Measurements from ENCODE around the gene OLR1.
"Not testable (repeated sequence)": the region's sequence is repeated elsewhere in the genome, so short reads cannot be mapped to it uniquely, and the experiment has no call there.

Gene OLR1

GRCh38 chr12:10171973-10172728, at the start of gene OLR1:
Gene OLR1 (minus strand): TSS chr12:10172132. CDS start chr12:10172077, 55 bp downstream.
- no peak for DNase-seq

- DNase-seq, result no peak
Measured at GRCh38 chr12:10220398-10221077, 48.6 kb upstream of the OLR1 start.

DNA sequence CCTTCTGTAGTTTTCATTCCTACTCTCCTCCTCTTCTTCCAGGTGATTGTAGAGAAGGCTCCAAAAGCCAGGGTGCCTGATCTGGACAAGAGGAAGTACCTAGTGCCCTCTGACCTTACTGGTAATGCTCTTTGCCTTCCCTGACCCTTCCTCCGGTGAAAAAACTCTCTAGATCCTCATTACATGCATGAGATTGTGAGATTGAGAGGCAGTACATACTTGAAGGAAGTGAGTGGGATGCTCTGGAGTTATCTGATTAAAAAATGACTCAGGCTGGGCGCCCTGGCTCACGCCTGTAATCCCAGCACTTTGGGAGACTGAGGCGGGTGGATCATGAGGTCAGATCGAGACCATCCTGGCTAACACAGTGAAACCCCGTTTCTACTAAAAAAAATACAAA, 46.1 kb upstream of the OLR1 start:
- no peak for DNase-seq

DNA sequence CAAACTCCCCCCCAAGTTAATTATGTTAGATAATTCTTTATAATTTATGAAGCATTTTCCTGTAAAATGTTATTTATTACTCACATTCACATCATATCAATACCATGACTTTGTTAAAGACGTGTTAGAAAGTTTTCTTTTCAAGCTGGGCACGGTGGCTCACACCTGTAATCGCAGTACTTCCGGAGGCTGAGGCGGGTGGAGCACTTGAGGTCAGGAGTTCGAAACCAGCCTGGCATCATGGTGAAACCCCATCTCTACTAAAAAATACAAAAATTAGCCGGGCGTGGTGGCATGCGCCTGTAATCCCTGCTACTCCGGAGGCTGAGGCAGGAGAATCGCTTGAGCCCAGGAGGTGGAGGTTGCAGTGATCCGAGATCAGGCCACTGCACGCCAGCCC, 44.0 kb upstream of the OLR1 start:
- DNase-seq, result not testable (repeated sequence)

DNA sequence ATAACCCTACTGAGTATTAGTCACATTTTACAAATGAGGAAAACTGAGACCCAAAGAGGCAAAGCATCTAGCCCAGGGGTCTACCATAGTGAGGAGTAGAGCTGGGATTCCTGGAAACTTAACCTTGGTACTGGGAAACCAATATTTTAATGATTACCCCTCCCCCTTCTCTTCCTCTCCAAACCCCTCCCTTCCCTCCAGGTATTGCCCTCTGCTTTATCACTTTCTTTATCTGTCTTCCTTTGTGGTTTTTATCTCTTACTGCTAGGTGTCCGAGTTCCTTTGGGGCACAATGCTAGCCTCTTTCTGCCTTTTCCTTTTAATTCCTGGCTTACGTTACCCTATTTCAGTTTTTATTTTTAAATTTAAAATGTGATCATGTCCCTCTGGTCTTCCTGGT, 43.5 kb upstream of the OLR1 start:
- DNase-seq, result no peak

DNA sequence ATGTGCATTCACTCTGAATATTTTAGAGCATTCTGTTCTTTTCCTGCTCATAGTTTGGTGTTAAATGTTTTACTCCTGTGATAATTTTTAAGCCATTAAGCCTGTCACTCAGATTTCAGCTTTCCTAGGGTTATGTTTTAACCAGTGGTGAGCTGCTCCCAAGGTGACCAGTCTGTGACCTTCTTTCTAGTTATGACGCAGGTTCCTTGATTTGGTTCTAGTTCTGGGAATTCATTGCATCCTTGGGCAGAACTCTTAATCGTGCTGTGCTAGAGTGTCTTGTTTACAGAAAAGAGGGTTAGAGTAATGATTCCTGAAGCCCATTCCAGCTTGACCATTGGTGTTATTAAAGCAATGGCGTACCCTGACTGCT, 42.9 kb upstream of the OLR1 start:
- peak; percentile 62 for DNase-seq

DNA sequence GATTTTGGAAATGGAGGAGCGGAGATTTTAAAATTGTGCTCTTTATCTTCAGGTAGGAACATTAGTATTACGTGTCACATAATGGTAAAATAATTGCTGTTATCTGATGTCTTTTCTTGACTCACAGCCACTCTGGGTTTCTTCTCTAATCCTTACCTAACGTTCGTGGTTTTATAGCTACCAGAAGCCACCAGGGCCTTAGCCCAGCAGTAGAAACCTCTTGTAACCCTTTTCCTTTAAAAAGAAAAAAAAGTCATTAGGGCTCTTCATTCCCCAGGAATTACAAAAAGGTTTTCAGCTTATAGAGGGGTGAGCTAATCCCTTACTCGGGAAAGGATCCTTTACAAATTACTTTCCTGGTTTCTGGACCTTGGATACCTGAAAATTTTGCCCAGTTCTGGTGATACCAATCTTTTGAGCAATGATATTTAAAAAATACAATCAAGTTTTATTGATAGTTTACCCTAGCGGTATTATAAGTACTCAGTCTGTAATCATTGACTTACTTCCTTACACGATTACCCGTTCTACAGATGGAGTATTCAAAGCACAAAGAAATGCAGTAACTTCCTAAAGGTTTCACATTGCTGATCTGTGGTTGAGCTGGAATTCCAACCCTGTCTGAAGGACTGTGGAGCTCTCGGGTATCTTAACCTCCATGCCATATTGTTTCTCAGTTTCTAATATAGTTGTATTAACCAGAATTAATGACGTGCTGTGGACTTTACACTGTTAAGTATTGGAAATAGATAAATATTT, 42.4 kb upstream of the OLR1 start:
- DNase-seq, result peak; percentile 74

- DNase-seq, result peak; percentile 77
Measured at GRCh38 chr12:10213168-10214135, 41.5 kb upstream of the OLR1 start.

DNA sequence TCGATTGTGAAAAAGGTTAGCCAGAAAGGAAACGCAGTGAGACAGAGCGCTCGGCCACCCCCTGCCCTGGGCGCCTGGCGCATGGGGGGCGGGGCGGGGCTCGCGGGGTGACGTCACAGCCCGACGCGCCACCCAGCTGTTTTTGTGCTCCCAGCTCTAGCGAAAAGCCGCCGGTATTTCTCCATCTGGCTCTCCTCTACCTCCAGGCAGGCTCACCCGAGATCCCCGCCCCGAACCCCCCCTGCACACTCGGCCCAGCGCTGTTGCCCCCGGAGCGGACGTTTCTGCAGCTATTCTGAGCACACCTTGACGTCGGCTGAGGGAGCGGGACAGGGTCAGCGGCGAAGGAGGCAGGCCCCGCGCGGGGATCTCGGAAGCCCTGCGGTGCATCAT, 40.8 kb upstream of the OLR1 start, which contains the start of gene GABARAPL1:
GABARAPL1 (plus strand) TSS at position 139 of the 393 bp plus-strand sequence; CDS start at position 392, 253 bp downstream.
- peak; percentile 68 for DNase-seq

GRCh38 chr12:10211940-10212738, 40.2 kb upstream of the OLR1 start:
- peak; percentile 100 for DNase-seq

DNA sequence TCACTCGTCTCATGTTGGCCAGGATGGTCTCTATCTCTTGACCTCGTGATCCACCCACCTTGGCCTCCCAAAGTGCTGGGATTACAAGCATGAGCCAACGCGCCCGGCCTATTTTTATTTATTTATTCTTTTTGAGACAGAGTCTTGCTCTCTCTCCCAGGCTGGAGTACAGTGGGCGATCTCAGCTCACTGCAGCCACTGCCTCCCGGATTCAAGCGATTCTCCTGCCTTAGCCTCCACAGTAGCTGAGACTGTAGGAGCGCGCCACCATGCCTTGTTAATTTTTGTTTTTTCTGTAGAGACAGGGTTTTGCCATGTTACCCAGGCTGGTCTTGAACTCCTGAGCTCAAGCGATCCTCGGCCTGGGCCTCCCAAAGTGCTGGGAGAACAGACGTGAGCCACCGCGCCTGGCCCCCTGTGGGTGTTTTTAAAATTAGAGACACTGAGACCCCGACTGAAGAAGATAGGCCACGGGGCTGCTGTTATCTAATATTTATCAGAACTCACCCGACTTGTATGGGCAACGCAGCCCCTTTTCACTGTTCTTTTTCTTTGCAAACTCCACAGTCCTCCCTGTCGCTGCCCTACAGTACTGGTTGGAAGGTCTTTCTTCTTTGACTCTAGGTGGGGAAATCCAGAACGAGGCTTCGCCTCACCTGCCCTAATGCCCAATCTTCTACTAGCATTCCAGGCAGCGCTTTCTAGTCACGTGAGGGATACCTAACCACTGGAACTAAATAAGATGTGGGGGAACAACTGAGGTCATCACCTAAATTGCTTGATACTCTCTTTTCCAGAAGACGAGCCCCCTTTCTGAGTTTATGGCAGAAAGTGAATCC, 39.4 kb upstream of the OLR1 start:
- no peak for DNase-seq

GRCh38 chr12:10210225-10210624, 38.3 kb upstream of the OLR1 start:
- DNase-seq, result no peak

GRCh38 chr12:10207136-10207535, 35.2 kb upstream of the OLR1 start:
- DNase-seq, result no peak

- no peak for DNase-seq
Measured at GRCh38 chr12:10205220-10205807, 33.4 kb upstream of the OLR1 start.

DNA sequence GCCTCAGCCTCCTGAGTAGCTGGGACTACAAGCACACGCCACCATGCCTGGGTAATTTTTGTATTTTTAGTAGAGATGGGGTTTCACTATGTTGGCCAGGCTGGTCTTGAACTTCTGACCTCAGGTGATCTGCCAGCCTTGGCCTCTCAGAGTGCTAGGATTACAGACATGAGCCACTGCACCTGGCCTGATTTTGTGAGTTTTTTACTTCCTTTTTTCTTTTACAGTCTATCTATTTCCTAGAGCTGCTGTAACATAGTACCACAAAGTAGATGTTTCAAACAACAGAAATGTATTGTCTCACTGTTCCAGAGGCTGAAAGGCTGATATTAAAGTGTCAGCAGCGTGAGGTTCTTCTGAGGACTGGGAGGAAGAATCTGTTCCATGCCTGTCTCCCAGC, 32.6 kb upstream of the OLR1 start:
- DNase-seq, result not testable (repeated sequence)

DNA sequence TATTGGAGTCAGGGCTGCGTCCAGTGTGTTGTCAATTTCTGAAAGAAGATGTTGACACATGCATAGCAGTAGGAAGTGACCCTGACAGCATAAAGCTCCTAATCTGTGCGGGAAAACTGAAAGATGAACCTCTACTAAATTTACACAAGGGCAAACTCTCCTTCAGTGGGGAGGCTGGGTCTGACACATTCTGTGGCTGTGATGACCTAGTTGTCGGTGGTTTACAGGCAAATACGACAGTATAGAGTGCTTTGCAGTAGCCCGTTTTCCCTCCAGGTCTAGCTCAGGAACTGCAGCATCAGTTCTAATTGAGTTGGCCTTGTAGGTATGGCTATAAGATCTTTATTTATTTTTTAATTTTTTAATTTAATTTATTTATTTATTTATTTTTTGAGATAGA, 25.9 kb upstream of the OLR1 start:
- DNase-seq, result no peak

- no peak for DNase-seq
Measured at GRCh38 chr12:10196210-10196609, 24.3 kb upstream of the OLR1 start.

DNA sequence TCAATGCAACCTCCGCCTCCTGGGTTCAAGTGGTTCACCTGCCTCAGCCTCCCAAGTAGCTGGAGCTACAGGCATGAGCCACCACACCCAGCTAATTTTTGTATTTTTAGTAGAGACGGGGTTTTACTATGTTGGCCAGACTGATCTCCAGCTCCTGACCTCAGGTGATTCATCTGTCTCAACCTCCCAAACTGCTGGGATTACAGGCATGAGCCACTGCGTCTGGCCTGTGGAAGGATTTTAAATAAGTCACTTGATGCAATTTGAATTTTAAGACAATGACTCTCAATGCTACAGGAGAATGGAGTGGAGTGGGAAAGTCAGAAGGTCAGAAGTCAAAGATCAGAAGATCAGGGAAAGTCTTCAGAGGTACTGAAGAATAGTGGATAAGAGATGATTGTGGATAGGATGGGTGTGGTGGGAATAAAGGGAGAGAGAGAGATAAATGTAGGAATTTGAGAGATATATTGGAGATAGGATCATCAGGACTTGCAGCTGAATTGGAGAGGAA, 22.3 kb upstream of the OLR1 start:
- DNase-seq, result no peak

DNA sequence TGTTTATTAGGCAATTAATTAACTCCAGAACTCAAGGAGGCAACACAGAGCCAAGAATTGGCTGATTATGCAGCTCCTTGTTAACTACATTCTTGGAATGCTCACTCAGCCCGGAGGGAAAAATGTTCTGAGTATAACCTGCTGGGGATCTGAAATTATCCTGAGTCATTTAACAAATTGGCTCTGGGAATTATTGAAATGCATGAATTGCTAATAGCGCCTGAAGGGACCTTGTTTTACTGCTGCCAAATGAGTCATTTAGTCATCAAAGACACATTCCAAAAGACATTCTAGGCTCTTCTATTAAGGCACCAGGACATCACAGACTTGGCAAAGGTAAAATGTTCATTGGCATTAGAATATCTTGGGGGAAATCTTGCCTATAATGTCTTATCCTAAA, 19.9 kb upstream of the OLR1 start:
- peak; percentile 60 for DNase-seq
